GM12873 (cell line): ENCODE measurements around the gene PPP1R3G.

Experiments
- CTCF ChIP-seq: IDR thresholded peaks from 2 replicates; pipeline ENCODE4 v1.5.1; 2012; ENCODE audit warnings: low read depth, mild to moderate bottlenecking, moderate library complexity, low read length, control low read depth; ENCODE audit not compliant: insufficient read depth; ENCODE audit errors: missing control alignments

PPP1R3G gene

GRCh38 chr6:5127106-5127687 lies 42.1 kb downstream of the PPP1R3G start:
- TF ChIP-seq CTCF = no peak

GRCh38 chr6:5128351-5128750 lies 43.2 kb downstream of the PPP1R3G start:
- TF ChIP-seq CTCF = no peak

GRCh38 chr6:5130135-5130866 lies 45.2 kb downstream of the PPP1R3G start:
- no peak for TF ChIP-seq CTCF

GRCh38 chr6:5132731-5133130 lies 47.6 kb downstream of the PPP1R3G start:
- no peak for TF ChIP-seq CTCF

- no peak for TF ChIP-seq CTCF
Observed at GRCh38 chr6:5133943-5134342, 48.8 kb downstream of the PPP1R3G start.

GRCh38 chr6:5135788-5136376 lies 50.7 kb downstream of the PPP1R3G start:
- TF ChIP-seq CTCF = peak; percentile 75

- TF ChIP-seq CTCF = no peak
Observed at GRCh38 chr6:5136851-5137250, 51.7 kb downstream of the PPP1R3G start.
